CD4-positive, alpha-beta T cell treated with Interleukin-12 subunit alpha and Interleukin-12 subunit beta, for 1 hour (primary cell): ENCODE results near the gene ARL2.

Source experiments
- DNase-seq: peaks from one replicate; pipeline ENCODE4 v3.0.0-alpha.2; 2020

Gene ARL2

DNA sequence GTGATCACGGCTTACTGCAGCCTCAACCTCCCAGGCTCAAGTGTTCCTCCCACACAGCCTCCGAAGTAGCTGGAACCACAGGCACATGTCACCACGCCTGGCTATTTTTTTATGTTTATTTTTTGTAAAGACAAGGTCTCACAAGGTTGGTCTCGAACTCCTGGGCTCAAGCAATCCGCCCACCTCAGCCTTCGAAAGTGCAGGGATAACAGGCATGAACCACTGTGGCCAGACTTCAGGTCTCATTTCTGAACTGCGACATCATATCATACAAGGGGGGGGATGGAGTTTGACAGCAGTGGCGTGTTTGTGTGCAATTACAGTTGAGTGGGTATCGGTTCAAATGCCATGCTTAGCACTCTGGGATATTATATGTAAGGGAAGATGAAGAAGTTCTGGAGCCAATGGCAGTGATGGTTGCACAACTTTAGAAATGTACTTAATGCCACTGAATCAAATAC, 37.5 kb downstream of the ARL2 start:
- DNase-seq: no peak

GRCh38 chr11:65053827-65054508, 40.0 kb downstream of the ARL2 start:
- DNase-seq: peak; percentile 31

DNA sequence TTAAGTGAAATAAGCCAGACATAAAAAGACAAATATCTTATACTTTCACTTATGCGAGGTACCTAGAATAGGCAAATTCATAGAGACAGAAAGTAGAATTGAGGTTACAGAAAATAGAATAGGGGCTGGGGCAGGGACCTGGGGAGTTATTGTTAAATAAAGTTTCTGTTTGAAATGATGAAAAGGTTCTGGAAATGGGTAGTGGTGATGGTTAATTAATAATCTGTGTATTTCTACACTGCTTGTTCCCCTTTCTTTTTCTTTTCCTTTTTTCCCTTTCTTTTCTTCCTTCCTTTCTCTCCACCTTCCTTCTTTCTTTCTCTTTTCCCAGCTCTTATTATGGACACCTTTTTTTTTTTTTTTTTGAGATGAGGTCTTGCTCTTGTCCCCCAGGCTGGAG, 41.6 kb downstream of the ARL2 start:
- DNase-seq: no peak

GRCh38 chr11:65056999-65057398, 43.0 kb downstream of the ARL2 start:
- no peak for DNase-seq

- DNase-seq: no peak
These were observed 43.6 kb downstream of the ARL2 start for GRCh38 chr11:65057526-65057925.

GRCh38 chr11:65058012-65058411, 44.1 kb downstream of the ARL2 start:
- no peak for DNase-seq

GRCh38 chr11:65058419-65059054, 44.6 kb downstream of the ARL2 start, which contains the start of gene NAALADL1:
Gene NAALADL1 (minus strand): TSS chr11:65058553. CDS start chr11:65058521, 32 bp downstream.
- DNase-seq: no peak

DNA sequence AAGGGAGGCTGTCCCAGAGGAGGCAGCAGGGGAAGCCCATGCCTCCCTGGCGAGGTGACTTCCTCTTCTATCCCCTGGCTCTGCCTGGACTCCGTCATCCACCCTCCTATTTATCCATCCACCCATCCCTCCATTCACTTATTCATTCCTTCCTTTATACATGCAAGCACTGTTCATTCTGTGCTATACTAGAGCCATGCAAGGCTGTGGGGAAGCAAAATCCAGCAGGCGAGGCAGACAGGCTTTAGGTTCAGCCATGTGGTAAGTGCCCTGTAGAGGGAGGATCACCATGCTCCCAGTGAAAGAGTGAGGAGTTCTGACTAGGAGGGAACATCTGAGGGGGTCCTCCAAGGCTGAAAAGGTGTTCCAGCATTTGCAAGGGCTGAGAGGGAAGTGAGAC, 45.6 kb downstream of the ARL2 start:
- no peak for DNase-seq

DNA sequence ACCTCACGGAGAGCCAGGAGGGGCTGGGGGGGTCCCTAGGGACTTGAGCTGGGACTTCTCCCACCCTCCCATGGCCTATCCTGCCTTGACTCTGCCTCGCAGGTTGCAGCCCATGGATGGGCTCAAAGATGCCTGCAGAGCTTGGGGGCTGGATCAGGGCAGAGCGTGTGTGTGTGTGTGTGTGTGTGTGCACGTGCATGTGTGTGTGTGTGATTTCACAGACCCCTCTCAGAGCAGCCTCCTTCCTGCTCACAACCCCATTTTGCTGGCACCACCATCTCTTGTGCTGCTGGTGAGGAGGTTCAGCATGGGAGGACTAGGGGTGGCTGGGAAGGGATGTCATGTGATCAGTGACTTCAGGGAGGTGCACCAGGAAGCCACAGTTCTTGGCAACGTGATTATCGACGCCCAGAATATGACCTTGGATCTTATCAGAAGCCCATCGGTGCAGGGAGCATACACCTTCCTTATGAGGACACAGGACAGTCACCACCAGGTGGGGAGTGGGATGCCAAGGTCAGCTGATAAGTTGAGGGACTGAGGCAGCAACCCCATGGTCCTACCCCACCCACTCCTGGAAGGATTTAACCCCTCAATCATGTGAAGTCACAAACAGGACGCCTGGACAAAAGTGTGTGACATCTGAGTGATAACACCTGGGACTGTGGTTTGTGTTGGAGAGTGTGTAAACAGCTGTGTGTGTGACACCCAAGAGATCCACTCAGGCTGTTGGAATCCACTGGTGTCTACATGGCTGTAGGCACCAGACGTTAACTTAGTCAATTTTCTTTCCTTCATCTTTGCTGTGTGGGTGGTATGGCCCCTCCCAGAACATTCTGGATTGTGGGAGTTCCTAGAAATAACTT, 46.2 kb downstream of the ARL2 start:
- DNase-seq: no peak

- DNase-seq: no peak
These were observed 47.0 kb downstream of the ARL2 start for GRCh38 chr11:65060913-65061408.

- no peak for DNase-seq
These were observed 49.6 kb downstream of the ARL2 start for GRCh38 chr11:65063532-65063931.

DNA sequence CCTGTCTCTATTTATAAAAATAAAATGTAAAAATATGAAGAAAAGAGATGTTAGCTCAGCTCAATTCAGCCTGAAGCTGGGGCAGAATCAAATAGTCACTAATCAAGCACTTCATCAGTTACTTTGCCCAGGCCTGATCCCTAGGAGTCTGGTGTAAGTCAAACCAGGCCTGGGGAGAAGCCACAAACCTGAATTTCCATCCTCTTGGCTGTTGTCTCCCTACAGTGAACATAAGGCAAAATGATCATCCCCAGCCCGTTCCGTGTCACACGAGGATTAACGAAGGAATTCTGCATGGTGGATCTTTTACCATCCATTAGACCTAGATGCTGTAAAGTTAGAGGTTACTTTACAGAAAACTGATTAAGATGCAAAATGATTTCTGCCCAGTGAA, 50.9 kb downstream of the ARL2 start:
- no peak for DNase-seq

- no peak for DNase-seq
These were observed 51.9 kb downstream of the ARL2 start for GRCh38 chr11:65065851-65066250.

DNA sequence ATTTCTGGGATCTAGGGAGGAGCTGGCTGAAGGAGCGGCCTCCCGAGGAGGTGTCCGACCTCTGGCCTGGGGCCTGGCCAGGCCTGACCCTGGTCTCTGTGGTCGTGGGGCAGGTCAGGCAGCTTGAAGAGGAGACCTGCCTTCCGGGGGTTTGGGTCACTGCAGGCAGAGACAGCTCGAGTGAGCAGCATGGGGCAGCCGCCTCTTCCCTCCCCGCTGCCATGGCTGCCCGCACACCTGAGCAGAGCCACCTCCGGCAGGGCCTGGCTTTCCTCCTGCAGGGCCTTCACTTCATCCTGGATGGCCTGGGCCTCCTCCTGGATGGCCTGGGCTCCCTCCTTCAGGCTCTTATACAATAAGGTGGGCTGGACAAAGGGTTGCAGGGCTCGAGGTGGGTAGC, 52.4 kb downstream of the ARL2 start:
- DNase-seq: no peak

- no peak for DNase-seq
These were observed 52.9 kb downstream of the ARL2 start for GRCh38 chr11:65066805-65067291.

DNA sequence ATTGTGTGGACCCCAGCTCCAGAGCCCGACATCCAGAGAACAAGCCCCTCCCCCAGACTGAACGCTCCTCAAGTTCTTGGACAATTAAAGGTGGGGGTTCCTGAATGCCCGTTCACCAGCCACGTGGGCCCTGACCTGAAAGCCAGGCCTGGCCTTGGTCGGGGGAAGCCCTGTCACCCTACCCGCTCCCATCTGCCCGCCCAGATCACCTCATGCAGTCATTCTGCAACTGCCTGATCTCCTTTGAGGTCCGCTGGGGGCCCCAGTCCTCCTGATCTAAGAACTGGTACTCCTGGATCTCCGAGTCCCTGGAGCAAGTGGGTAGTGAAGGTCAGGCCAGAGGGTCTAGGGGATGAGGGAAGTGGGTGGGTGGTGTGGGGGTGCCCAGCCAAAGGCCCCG, 53.5 kb downstream of the ARL2 start:
- no peak for DNase-seq

DNA sequence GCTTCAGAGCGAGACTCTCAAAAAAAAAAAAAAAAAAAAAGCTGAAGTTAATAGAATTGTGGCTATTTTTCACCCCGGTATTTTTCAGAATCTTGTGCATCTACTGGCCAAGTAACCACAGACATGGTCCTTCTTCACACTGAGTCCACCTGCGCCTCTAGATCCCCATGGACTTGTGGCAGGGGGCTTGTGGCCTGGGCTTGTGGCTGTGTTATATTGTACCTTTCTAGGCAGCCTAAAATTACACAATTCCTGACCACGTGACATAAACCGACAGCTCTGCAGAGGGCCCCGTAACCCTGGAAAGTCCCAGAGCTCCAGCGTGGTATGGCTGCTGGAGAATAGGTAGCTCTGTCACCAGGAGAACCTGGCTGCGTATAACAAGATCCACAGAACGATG, 55.3 kb downstream of the ARL2 start:
- no peak for DNase-seq
